GM19043 (cell line): Measurements from ENCODE around the gene GPR137.
"Not testable (repeated sequence)": the region's sequence is repeated elsewhere in the genome, so short reads cannot be mapped to it uniquely, and the experiment has no call there.

ENCODE experiments used
- ATAC-seq: cut with Tn5 transposase; IDR thresholded peaks from one replicate; pipeline ENCODE4 v1.9.1; 2021; ENCODE audit warnings: low read depth; ENCODE audit not compliant: unreplicated experiment

Gene GPR137

GRCh38 chr11:64316672-64317324 is 31.1 kb downstream of the GPR137 start:
- ATAC-seq, result no peak

- peak; percentile 59 for ATAC-seq
Observed at GRCh38 chr11:64317325-64317960, 31.8 kb downstream of the GPR137 start, which contains the start of gene TRMT112. Gene TRMT112, minus strand, starts transcription at chr11:64317559. Its CDS starts 33 bp downstream, at chr11:64317526.

GRCh38 chr11:64317961-64318765 is 32.5 kb downstream of the GPR137 start, which contains the start of gene PRDX5:
Gene PRDX5, plus strand, starts transcription at chr11:64318121. Its CDS starts 95 bp downstream, at chr11:64318216.
- peak; percentile 72 for ATAC-seq

- ATAC-seq, result no peak
Observed at GRCh38 chr11:64318766-64319761, 33.4 kb downstream of the GPR137 start.

GRCh38 chr11:64320556-64320955 is 34.9 kb downstream of the GPR137 start:
- ATAC-seq, result no peak

- ATAC-seq, result no peak
Observed at GRCh38 chr11:64321026-64321425, 35.4 kb downstream of the GPR137 start.

GRCh38 chr11:64321533-64321932 is 35.9 kb downstream of the GPR137 start:
- no peak for ATAC-seq

- ATAC-seq, result no peak
Observed at GRCh38 chr11:64322925-64323260, 37.2 kb downstream of the GPR137 start.

- no peak for ATAC-seq
Observed at GRCh38 chr11:64323373-64323772, 37.7 kb downstream of the GPR137 start.

GRCh38 chr11:64323984-64324383 is 38.3 kb downstream of the GPR137 start:
- ATAC-seq, result not testable (repeated sequence)

GRCh38 chr11:64324692-64325469 is 39.2 kb downstream of the GPR137 start:
- ATAC-seq, result no peak

GRCh38 chr11:64327375-64327774 is 41.7 kb downstream of the GPR137 start:
- ATAC-seq, result no peak

- ATAC-seq, result no peak
Observed at GRCh38 chr11:64327993-64328392, 42.3 kb downstream of the GPR137 start.

GRCh38 chr11:64330888-64331287 is 45.2 kb downstream of the GPR137 start:
- no peak for ATAC-seq

- ATAC-seq, result peak; percentile 44
Observed at GRCh38 chr11:64331569-64332371, 46.1 kb downstream of the GPR137 start.

GRCh38 chr11:64333556-64333955 is 47.9 kb downstream of the GPR137 start:
- no peak for ATAC-seq

- peak; percentile 82 for ATAC-seq
Observed at GRCh38 chr11:64334764-64335735, 49.4 kb downstream of the GPR137 start.
